KG1 (cell line): ENCODE results near the gene FSTL5.
"Not testable (repeated sequence)": the region's sequence is repeated elsewhere in the genome, so short reads cannot be mapped to it uniquely, and the experiment has no call there.

Experiments
- DNase-seq: peaks from one replicate; lab custom pipeline; 2025; lab: John Stamatoyannopoulos, UW

FSTL5 gene

DNA sequence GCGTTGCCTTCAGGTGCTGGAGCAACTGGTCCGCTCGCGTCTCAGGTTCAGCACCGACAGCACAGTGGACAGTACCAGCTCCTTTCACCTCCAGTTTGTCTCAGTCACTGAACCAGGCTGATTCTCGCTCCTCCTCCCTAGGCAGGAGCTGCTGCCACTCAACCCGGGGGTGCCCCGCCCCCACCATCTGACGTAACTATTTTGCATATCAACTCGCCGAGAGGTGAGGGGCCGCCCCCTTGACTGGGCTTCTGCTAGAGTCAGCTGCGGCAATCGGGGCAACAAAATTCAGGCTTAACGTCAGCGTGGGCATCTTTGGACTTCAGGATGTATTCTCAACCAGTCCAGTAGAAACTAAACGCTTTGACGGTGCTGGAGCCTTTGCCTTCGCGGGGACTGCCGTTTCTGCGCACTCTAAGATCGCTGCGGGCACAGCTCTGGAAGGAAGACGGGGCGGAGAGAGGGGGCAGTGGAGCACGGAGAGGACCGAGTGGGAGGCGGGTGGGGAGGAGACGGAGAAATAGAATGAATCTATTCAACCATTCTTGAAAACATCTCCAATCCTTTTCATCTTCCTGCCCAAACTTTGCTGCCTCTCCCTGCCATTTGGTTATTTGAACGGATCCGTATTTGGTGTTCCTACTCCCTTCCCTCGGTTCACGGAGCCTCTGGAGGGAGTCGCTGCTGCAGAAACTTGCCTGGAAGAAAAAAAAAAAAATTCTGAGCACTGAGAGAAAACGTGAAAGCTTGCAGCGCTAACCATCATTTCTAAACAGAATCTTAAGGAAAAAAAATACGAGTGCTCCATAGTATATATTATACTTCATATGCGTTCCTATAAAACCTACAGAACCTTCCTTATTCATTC is at the start of gene FSTL5:
FSTL5 (minus strand) TSS at position 109 of the 868 bp plus-strand sequence. CDS start 52,604 bp downstream, outside the sequence.
- no peak for DNase-seq

DNA sequence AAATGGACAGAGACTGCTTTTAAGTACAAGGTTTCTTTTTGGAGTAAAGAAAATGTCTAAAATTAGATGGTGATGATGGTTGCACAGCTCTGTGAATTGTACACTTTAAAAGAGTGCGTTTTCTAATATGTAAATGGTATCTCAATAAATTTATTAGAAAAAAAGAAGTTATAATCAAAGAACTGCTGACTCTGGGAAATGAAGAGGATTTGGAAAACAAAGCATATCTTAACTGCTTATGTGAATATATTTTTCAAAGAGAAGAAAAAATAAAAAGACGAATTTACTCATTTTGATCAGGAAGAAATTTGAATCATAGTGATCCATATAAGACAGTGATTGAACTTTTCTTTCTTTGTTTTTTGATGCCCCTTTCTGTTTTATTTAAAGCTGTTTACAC is 45.9 kb upstream of the FSTL5 start:
- no peak for DNase-seq

DNA sequence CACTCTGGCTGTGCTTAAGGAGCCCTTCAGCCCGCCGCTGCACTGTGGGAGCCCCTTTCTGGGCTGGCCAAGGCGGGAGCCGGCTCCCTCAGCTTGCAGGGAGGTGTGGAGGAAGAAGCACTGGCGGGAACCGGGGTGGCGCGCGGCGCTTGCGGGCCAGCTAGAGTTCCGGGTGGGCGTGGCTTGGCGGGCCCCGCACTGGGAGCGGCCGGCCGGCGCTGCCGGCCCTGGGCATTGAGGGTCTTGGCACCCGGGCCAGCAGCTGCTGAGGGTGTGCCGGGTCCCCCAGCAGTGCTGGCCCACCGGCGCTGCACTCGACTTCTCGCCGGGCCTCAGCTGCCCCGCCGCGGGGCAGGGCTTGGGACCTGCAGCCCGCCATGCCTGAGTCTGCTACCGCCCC is 39.7 kb upstream of the FSTL5 start:
- DNase-seq, result not testable (repeated sequence)

DNA sequence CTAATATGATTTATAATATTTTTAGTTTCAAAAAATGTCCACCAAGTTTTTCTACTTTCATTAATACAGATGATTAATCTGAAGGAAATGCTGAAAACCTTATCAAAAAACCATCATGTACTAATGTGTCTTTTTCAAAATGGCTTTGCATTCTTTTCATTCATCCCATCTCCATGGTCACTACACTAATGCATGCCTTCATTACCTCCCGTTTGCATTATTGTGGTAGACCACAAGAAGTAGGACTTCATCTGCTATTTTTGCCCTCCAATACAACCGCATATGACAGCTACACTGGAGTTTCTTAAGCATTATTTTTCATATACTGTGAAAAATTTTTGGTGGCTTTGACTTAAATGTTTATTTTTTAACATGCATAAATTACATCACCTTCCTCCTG is 37.9 kb upstream of the FSTL5 start:
- no peak for DNase-seq

DNA sequence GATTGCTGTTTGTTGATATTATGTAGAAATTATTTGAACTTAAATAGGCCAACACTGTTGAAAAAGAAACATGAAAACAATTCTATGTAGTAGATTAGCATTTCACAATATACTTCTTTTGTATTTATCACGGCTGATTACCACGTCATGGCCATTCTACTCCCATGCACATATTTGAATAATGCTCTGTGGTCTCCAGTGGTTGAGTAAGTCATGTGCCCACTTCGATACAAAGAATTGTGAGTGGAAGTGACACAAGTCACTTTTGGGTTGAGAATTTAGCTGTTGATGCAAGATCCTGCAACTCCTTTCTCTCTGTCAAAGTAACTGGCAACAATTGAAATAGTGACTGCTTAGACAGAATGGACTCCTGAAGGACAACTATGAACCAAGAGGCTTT is 6.7 kb upstream of the FSTL5 start:
- DNase-seq, result no peak

DNA sequence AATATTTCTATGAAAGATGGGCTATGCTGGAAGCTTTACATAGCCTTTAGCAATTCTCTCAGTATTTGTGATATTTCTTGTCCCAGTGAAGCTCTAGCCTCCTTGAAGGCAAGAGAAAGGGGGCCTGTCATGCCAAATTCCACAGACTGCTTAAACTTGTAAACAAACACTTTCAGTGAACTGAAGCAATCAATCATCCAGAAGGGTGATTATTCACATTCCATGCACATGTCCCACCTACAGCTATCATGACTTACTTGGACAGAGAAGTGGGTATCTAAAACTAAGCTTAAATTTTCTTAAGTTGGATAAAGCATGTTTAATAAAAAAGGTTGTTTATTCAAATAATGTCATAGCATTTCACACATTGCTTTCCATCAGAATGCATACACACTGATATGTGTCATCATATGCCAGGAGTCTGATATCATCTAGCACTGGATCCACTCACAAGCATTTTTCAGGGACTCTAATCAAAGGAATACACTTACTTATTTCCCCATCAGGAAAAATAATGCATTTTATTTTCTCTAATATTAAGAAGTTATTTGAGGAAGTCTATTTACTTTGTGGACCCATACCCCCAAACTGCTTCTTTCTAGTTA is 1.2 kb upstream of the FSTL5 start:
- no peak for DNase-seq

DNA sequence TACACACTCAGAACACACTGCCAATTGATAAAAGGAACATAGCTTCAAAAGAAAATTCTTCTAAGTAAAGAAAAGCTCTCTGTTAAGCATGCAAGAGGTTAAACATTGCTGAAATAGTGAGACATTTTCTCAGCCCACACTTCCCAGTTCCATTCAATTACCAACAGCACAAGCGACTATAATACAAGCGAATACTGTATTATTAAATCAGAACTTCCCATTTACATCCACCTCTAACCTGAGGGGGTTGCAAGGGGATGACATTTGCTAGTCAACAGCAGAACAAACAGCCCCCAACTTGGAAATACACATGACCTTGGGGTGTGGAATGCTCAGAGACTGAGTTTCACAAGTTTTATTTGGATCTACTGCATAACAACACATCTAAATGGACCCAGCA is 1.1 kb downstream of the FSTL5 start:
- DNase-seq, result no peak

DNA sequence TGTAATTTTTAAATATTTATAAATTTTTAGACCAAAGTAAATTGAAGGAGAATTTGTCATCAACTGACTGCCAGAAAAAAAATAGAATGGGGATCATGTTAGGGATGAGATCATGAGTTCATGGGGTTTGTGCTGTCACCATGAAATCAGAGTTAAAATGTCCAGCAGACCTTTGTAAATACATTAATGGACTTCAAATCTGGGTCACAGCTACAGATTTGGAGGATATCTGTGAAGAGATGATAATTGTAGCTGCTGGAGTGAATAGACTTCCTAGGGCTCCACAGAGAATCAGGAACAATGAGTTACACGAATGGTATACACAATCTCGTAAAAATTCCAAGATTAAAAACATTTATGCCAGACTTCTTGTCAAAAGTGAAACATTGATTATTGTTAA is 6.6 kb downstream of the FSTL5 start:
- DNase-seq, result no peak

DNA sequence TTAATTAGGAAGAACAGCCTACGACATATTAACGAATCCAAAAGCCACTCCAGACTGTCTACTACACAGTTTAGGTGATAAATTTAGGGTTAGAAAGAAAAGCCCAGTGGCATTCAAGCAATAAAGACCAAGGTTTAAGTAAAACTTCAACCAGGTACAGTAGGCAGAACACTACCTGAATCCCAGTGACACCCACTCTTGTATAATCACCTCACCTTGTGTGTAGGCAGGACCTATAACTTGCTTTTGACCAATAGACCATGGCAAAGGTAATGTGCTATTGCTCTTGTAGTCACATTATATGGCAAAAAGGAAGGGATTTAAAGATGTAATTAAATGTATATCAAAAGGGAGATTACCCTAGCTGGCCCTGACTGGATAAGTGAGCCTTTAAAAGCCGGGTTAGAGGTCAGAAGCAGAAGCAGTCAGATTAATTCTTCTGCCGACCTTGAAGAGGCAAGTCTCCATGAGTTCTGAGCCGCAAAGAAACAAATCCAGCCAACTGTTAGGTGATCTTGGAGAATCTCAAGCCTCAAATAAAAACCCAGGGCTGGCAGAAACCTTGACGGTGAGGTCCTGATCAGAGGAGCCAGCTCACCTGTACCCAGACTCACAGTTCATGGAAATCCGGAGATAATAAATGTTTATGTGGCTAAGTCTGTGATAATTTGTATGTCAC is 8.8 kb downstream of the FSTL5 start:
- DNase-seq, result no peak

DNA sequence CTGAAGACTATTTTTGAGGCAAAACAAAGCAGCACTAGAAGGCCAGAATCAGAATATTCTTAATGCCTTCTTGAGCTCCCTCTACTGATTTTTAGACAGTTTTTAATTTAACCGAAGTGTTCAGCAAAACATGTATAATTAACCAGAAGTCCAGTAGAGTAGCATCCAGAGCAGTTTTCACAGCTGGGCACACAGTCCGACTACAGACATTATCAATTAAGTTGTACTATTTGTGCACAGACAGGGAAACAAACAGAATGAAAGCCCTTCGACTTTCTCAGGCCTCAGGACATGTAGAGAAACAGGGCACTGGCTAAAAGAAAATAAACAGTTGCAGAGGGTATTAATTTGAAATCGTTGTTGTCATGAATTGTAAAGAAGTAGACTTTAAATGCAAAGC is 11.9 kb downstream of the FSTL5 start:
- DNase-seq, result no peak

DNA sequence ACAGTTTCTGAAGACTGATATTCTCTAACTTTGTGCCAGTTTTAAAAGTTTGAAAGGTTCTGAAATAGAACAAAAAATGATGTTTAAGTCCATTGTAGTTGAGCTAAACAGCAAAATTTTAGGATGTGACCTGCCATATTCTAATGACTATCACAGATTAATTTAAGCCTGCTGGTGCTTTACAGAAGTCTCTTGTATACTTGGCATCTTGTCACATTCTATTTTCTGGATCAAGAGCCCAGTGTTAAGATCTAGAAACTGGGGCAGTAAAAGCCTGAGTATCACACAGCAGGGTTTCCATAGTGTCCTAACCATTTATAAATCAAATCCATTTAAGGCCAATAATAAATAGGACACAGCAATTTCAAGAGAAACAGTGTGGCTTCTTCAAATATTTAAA is 12.4 kb downstream of the FSTL5 start:
- no peak for DNase-seq

DNA sequence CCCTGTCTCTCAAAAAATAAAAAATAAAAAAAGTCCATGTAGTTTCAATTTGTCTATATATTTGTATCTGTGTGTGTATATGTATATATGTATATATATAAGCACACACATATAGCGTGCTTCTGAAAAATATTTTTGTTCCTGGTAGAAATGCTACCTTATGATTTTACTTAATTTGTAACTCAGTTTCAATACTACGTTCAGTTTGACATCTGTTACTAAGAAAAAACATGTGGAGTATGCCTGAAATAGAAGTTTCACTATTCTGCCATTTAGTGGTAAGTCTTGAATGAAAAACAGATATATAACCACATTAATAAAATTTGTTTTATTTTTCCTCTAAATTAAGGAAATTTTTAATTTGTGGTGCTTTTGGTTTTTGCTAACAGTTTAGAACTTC is 14.2 kb downstream of the FSTL5 start:
- no peak for DNase-seq

DNA sequence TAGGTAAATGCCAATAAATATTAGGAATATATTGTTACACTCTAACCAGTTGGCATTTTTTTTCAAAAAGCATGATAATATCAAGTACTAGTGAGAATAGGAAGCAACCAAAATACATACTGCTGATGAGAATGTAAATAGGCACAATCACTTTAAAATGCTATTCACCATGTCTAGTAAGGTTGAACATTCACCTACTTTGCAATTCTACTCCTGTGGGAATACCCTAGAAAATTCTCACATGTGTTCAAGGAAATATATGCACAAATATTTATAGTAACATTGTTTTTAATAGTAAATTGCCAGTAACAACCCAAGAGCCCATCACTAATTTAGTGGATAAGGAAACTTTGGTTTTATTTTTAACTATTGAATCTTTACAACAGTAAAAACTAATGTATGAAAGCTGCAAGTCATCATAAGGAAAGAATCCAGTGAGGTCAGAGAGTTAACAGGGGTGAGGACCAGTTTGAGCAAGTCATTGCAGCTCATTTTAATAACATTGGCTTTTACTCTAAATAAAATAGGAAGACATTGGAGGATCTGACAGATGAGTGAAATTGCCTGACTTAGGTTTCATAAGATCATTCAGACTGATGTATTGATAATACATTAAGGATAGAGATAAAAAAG is 23.6 kb downstream of the FSTL5 start:
- DNase-seq, result no peak

DNA sequence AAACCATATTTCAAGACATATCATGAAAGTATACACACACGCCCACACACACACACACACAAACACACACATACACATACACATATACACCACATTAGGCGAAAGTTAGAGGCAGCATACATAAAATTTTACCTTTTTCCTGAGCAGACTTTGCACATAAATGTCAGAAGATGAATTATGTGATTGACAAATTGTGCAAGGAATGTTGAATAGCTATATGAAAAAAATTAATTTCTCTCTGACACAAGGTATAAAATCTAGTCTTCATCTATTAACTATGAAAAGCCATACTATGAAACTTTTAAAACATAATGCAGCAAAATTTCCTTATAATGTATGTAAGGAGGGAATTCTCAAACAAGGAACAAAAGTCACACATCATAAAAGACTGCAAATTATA is 24.4 kb downstream of the FSTL5 start:
- no peak for DNase-seq

DNA sequence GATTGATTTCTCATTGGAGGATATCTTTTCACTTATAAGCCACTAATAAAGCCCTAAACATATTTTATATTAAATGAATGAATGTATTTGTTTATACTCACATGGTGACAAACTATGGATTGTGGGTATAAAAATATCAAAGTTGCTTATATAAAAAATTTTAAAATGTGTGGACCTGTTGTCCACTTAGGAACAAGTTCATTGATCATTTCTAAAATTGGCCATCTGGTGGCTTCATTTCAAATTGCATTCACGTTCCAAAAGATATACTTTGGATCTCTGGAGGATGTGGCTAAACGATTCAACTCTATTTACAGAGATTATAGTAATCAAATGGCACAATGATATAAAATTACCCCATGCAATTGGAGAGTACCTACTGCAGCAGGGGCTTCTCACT is 32.5 kb downstream of the FSTL5 start:
- no peak for DNase-seq

DNA sequence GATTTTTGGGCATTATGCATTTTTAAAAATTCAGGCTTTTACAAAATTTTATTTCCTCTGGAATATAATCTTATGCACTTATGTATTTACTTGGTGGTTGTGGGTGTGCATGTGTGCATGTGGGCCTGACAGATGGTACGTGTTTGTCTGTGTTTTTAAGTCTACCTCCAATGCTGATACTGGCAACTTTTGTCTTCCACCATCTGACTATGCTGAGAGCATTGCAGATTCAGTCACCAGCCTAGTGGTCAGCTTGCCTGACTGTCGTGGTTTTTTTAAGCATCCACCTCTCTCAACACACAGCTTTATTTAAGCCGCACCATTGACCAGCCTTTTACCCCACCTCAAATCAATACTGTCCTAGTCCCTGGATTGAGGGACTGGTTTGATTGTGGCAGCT is 37.1 kb downstream of the FSTL5 start:
- no peak for DNase-seq

DNA sequence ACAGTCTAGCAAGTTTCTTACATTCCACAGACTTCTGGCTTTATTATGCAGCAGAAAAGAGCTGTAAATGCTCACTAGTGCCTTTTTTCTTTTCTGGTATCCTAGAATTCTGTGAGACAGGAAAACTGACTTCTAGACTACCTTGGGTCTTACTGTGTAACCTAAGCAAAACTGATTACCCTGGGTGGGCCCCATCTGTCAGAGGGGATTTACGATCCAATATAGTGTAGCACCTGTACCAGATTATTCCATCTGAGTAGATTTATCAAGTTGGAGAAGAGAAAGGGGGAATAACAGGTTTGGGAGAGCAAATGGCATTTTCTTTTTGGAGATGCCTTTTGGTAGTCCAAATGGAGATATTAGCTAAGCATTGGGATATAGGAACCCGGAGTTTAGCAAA is 46.7 kb downstream of the FSTL5 start:
- no peak for DNase-seq

DNA sequence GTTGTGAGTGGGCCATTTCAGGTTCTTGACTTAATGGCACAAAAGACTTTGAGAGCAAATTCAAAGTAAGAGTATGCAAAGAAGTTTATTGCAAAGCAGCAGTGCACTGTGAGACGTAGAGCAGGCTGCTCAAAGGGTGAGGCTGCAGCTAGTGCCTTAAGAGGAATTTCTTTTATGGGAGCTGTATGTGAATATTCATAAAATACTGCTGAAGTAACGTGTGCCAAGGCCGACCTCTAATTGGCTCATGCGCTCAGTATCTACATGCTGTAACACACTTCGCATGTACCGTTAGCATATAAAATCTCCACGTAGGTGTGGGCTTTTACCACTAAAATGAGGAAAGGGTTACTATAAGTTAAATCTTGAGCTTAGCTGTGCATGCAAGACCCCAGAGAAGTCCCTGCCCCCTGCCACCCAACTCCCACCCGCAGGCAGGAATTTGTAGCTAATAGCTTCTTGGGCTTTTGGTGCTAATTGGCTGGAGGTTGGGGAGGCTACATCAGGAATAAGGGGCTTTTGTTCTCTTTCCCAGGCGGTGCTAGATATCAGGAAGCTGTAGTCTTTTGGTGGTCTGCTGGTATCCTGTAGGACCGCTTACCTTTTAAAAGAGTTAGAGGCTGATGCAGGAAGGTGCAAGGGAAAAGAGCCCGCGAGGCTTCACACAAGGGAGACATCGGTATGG is 47.6 kb downstream of the FSTL5 start:
- DNase-seq, result no peak

DNA sequence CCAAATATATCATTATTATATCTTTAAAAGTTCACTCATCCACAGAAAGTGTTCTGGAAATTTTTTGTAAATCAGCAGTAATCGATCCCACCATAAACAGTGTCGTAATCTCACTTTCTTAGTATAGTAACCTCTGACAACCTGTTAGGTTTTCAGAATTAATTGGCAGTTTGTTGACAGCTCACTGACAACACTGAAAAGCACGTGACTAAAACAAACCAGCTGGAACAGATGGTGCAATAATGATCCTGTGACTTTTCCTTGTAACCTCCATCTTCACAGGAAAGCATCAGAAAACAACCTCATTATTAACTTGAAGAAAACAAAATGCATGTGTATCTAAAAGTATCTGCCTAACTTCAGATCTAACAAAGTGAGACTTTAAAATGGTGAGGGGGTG is 48.5 kb downstream of the FSTL5 start:
- DNase-seq, result no peak

DNA sequence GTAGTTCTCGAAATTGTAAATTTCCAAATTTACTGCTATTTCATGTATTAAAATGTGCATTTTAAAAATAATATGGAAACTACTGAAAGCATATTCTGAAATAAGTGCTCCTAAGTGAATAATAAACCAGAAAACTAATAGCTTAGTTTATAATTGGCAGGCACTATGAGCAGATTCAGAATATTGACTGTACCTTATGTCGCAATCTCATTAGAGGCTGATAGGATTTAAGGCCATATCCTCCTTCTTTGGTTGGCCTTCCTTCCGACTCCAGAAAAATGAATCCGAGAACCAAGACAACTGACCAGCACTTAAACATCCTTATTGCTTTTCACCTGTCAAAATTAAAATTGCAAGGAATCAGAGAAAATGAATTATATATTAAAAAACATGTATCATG is 52.7 kb downstream of the FSTL5 start:
- DNase-seq, result no peak

DNA sequence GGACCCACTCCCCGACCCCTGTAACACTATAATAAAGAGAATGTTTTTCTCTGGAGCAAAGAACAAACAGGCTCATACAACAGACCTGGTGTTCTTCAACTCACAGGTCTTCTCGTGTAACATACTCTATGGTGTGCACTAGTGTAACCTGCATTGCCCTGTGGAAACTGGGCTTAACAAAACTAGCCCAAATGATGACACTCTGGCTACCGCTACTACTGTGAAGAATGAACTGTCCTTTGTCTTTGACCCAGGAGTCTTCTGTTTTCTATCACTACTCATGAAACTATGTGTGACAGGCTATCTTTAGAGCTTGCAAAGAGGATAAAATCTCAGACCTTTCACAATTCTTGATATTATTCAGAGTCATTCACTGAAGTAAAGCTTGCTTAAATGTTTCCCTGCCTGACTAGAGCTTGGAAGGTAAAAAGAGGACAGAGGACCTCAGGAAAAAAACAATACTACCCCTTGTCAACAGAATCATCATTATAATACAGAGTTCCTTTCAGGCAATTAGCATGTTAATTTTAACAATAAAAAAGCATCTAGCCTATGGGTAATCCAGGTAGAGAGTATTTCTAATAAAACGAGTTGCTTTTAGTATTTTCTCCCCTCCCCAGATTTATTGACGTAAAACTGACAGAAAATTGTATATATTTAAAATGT is 59.2 kb downstream of the FSTL5 start:
- no peak for DNase-seq

DNA sequence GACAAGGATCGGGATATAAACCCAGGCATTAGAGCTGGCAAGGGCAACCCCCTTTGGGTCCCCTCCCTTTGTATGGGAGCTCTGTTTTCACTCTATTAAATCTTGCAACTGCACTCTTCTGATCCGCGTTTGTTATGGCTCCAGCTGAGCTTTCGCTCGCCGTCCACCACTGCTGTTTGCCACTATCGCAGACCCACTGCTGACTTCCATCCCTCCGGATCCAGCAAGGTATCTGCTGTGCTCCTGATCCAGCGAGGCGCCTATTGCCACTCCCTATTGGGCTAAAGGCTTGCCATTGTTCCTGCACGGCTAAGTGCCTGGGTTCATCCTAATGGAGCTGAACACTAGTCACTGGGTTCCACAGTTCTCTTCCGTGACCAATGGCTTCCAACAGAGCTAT is 59.9 kb downstream of the FSTL5 start:
- DNase-seq, result not testable (repeated sequence)
